Measurements from ENCODE around the gene ENHO.
"Not testable (repeated sequence)": the region's sequence is repeated elsewhere in the genome, so short reads cannot be mapped to it uniquely, and the experiment has no call there.

The ENHO gene

GRCh38 chr9:34482746-34483145, 40.0 kb downstream of the ENHO start:
- in situ Hi-C loops (cut with MboI; ENCODE audit: low sequenced_read_pairs); H3K9me3 ChIP-seq; DNase-seq (ENCODE audit: low spot score in 2 of 2): not testable (repeated sequence)

GRCh38 chr9:34481620-34482019, 41.2 kb downstream of the ENHO start:
- in situ Hi-C loops (cut with MboI; ENCODE audit: low sequenced_read_pairs); H3K36me3 ChIP-seq (replicated peaks); DNase-seq (ENCODE audit: low spot score in 2 of 2): not testable (repeated sequence)

More at GRCh38 chr9:34482746-34483145, 40.0 kb downstream of the ENHO start:
- not testable (repeated sequence) for H3K36me3 ChIP-seq (replicated peaks); H3K27me3 ChIP-seq (ENCODE audit: low read depth); H3K4me3 ChIP-seq; H3K4me1 ChIP-seq

GRCh38 chr9:34479431-34479866, 43.3 kb downstream of the ENHO start:
- Histone ChIP-seq H3K4me3 (no peak overlapping the region), H3K36me3 (replicated peaks) (no peaks in the 10 kb centered on the region), H3K27me3 (ENCODE audit: low read depth) (no peaks in the 10 kb centered on the region), H3K9me3 (no peaks in the 10 kb centered on the region), H3K4me1 (no peaks in the 10 kb centered on the region)
- in situ Hi-C loops (cut with MboI; ENCODE audit: low sequenced_read_pairs): no loop called here
- no peak for DNase-seq (ENCODE audit: low spot score in 2 of 2)

More at GRCh38 chr9:34481620-34482019, 41.2 kb downstream of the ENHO start:
- not testable (repeated sequence) for H3K4me3 ChIP-seq; H3K27me3 ChIP-seq (ENCODE audit: low read depth); H3K9me3 ChIP-seq; H3K4me1 ChIP-seq

DNA sequence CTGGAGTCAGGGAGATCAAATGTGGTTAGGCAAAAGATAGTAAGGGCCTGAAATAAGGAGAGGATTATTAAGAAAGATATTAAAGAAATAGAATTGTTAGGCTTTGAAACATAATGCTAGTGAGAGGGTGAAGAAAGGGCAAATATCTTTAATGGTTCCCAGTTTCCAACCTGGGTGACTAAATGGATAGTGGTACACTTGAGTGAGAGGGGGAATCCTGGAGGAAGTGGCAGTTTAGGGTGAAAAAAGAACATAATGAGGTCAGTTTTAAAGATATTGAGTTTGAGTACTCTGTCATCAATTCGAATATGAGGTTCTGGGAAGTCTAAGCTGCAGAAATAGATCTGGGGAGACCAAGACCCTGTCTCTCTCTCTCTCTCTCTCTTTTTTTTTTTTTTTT, 45.2 kb downstream of the ENHO start:
- in situ Hi-C loops (cut with MboI; ENCODE audit: low sequenced_read_pairs): no loop called here
- H3K9me3 ChIP-seq: no peaks in the 10 kb centered on the region

DNA sequence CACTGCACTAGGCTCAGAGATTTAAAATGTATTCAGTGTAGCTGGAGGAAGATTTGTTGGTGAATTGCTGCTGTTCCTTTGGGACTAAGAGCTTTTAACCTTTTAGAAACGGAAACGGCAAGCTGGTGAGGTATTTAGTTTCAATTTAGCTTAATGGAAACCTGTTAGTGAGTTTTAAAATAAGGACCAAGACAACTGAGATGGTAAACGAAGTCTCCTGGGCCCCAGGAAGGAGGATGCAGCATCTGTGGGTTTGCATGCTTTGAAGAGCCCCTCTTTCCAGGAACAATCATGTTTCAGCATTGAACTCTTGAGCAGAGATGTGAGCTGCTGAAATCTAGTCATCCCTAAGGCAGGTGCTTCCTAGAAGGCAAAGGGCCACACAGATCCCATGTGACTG, 47.7 kb downstream of the ENHO start:
- no peak overlapping the region for H3K4me3 ChIP-seq
- no peaks in the 10 kb centered on the region for H3K27me3 ChIP-seq (ENCODE audit: low read depth)
- in situ Hi-C loops (cut with MboI; ENCODE audit: low sequenced_read_pairs): no loop called here
- H3K9me3 ChIP-seq: no peaks in the 10 kb centered on the region
- peaks cover 5% of the 10 kb centered on the region for H3K4me1 ChIP-seq
- no peaks in the 10 kb centered on the region for H3K36me3 ChIP-seq (replicated peaks)
- DNase-seq (ENCODE audit: low spot score in 2 of 2): no peak

More for the DNA sequence above, 45.2 kb downstream of the ENHO start:
- DNase-seq (ENCODE audit: low spot score in 2 of 2): no peak
- Histone ChIP-seq H3K36me3 (replicated peaks) (no peaks in the 10 kb centered on the region), H3K4me3 (no peak overlapping the region), H3K27me3 (ENCODE audit: low read depth) (no peaks in the 10 kb centered on the region), H3K4me1 (no peaks in the 10 kb centered on the region)

Data from HAP-1 (cell line).